HCT116 (cell line): ENCODE data around the gene ATP10B. TPM values are rescaled to one million over a fixed set of nuclear protein-coding genes. Genes with fewer than 3 reads are reported as not detected.

ENCODE experiments used
- ATAC-seq: fragments of 200-7000 bp; cut with Tn5 transposase; 2 replicates; pipeline ENCODE4 v1.9.1; 2020; ENCODE audit warnings: mild to moderate bottlenecking, moderate library complexity
- BruUV-seq: library from RNA; stranded (reverse); fragments of 400-500 nt; replicated peaks from 2 replicates; lab custom pipeline; 2021; lab: Mats Ljungman, UMichigan
- CTCF ChIA-PET: fragments of 300-600 bp; sonication (Branson Sonifier 250); formaldehyde crosslinking; loops from one replicate; lab custom pipeline; 2021; ENCODE audit warnings: antibody characterized with exemption; lab: Charles Lee
- POLR2A ChIA-PET: fragments of 300-600, 350-600 bp; sonication (Branson Sonifier 250); formaldehyde crosslinking; loops from one replicate; lab custom pipeline; 2021; ENCODE audit warnings: antibody characterized with exemption; lab: Charles Lee
- RAD21 ChIA-PET, 2 experiments: fragments of 300-600 bp; sonication (Branson Sonifier 250); formaldehyde crosslinking; loops; one replicate each; lab custom pipeline; 2023; ENCODE audit warnings: low total read pairs in 2 of 2; ENCODE audit not compliant: uncharacterized antibody in 2 of 2, unreplicated experiment in 2 of 2, low non-redundant PET in 1 of 2; lab: Charles Lee
- DNase-seq: peaks from one replicate; pipeline ENCODE4 v3.0.0-alpha.2; 2010; ENCODE audit warnings: low read depth, low spot score
- H2AFZ ChIP-seq: fragments of 200-600 bp; shearing (Covaris generic), sonication (generic); 2 replicates; pipeline ENCODE4 v1.6.1; 2017; ENCODE audit warnings: low read depth, mixed run types, mixed read lengths, antibody characterized with exemption, low read length; ENCODE audit not compliant: poor library complexity, severe bottlenecking
- H3K27ac ChIP-seq: 2 replicates; pipeline ENCODE4 v1.5.1; 2012; ENCODE audit warnings: low read depth, low read length
- H3K27me3 ChIP-seq: fragments of 200-600 bp; sonication (generic); 2 replicates; pipeline ENCODE4 v1.6.1; 2016; ENCODE audit warnings: mixed run types, low read length, mixed read lengths; ENCODE audit not compliant: insufficient read depth
- H3K36me3 ChIP-seq, 2 experiments: fragments of 200-500 bp in 1 of 2; fragments of 200-600 bp in 1 of 2; sonication (Bioruptor generic) in 1 of 2; sonication (generic) in 1 of 2; 2 replicates each; pipeline versions ENCODE4 v1.5.1 to v1.6.1; 2014 to 2016; ENCODE audit warnings: low read length in 2 of 2, inconsistent platforms in 1 of 2, mixed read lengths in 1 of 2, mixed run types in 1 of 2; ENCODE audit not compliant: insufficient read depth in 2 of 2, control insufficient read depth in 1 of 2
- H3K4me1 ChIP-seq, 2 experiments: fragments of 200-600 bp in 1 of 2; sonication (generic) in 1 of 2; 2 replicates each; pipeline versions ENCODE4 v1.5.1 to v1.6.1; 2012 to 2017; ENCODE audit warnings: low read length in 2 of 2, inconsistent platforms in 1 of 2, mild to moderate bottlenecking in 1 of 2, mixed read lengths in 1 of 2, mixed run types in 1 of 2, moderate library complexity in 1 of 2; ENCODE audit not compliant: insufficient read depth in 2 of 2, control insufficient read depth in 1 of 2
- H3K4me2 ChIP-seq: fragments of 200-600 bp; sonication (generic); 2 replicates; pipeline ENCODE4 v1.6.1; 2017; ENCODE audit warnings: mixed run types, low read length, mixed read lengths
- H3K4me3 ChIP-seq, 2 experiments: fragments of 200-600 bp in 1 of 2; sonication (generic) in 1 of 2; replicated peaks in 1 of 2; 2 replicates each; pipeline ENCODE4 v1.5.1; 2011 to 2016; ENCODE audit warnings: low read length in 2 of 2, control low read depth in 1 of 2, low read depth in 1 of 2, mild to moderate bottlenecking in 1 of 2, mixed read lengths in 1 of 2, mixed run types in 1 of 2
- H3K79me2 ChIP-seq: fragments of 200-600 bp; sonication (generic); 2 replicates; pipeline ENCODE4 v1.6.1; 2017; ENCODE audit warnings: mild to moderate bottlenecking, mixed run types, low read length, moderate library complexity, mixed read lengths; ENCODE audit not compliant: insufficient read depth
- H3K9ac ChIP-seq: fragments of 200-600 bp; sonication (generic); 2 replicates; pipeline ENCODE4 v1.6.1; 2016; ENCODE audit warnings: low read length, mixed read lengths
- H3K9me2 ChIP-seq: fragments of 200-600 bp; sonication (generic), shearing (Covaris generic); 2 replicates; pipeline ENCODE4 v1.6.1; 2017; ENCODE audit warnings: mixed run types, mild to moderate bottlenecking, moderate library complexity; ENCODE audit not compliant: insufficient read depth
- H3K9me3 ChIP-seq, 2 experiments: fragments of 200-500 bp in 1 of 2; fragments of 200-600 bp in 1 of 2; sonication (Bioruptor generic) in 1 of 2; sonication (generic) in 1 of 2; 2 replicates each; pipeline ENCODE4 v1.6.1; 2014 to 2017; ENCODE audit warnings: low read length in 2 of 2, mixed read lengths in 2 of 2, inconsistent platforms in 1 of 2, low read depth in 1 of 2, mild to moderate bottlenecking in 1 of 2, mixed run types in 1 of 2, moderate library complexity in 1 of 2; ENCODE audit not compliant: control insufficient read depth in 1 of 2, insufficient read depth in 1 of 2
- H4K20me1 ChIP-seq: fragments of 200-600 bp; sonication (generic), shearing (Covaris generic); 2 replicates; pipeline ENCODE4 v1.6.1; 2017; ENCODE audit warnings: mixed run types, mild to moderate bottlenecking, moderate library complexity; ENCODE audit not compliant: insufficient read depth
- ATF3 ChIP-seq: IDR thresholded peaks from 2 replicates; pipeline ENCODE4 v1.6.1; 2012
- CBX3 ChIP-seq: IDR thresholded peaks from 2 replicates; pipeline ENCODE4 v1.6.1; 2012; ENCODE audit warnings: low read depth
- CTCF ChIP-seq, 3 experiments: fragments of 200-600 bp in 1 of 3; sonication (generic) in 1 of 3; IDR thresholded peaks in 2 of 3; conservative IDR thresholded peaks in 1 of 3; 2 replicates each; pipeline ENCODE4 v1.5.1; 2012 to 2017; ENCODE audit warnings: low read depth in 2 of 3, low read length in 2 of 3, antibody characterized with exemption in 1 of 3, borderline replicate concordance in 1 of 3, control low read depth in 1 of 3, mild to moderate bottlenecking in 1 of 3, mixed read lengths in 1 of 3, mixed run types in 1 of 3, moderate library complexity in 1 of 3; ENCODE audit not compliant: insufficient read depth in 1 of 3
- EGR1 ChIP-seq: IDR thresholded peaks from 2 replicates; pipeline ENCODE4 v1.6.1; 2012; ENCODE audit warnings: low read depth
- EZH2 ChIP-seq: fragments of 200-600 bp; sonication (generic); IDR thresholded peaks from 2 replicates; pipeline ENCODE4 v1.6.1; 2017; ENCODE audit warnings: antibody characterized with exemption, mixed run types
- EZH2phosphoT487 ChIP-seq: fragments of 200-600 bp; IDR thresholded peaks from 2 replicates; pipeline ENCODE4 v1.6.1; 2018; ENCODE audit warnings: antibody characterized with exemption, borderline replicate concordance
- FOSL1 ChIP-seq: IDR thresholded peaks from 2 replicates; pipeline ENCODE4 v1.6.1; 2012; ENCODE audit warnings: low read depth
- POLR2AphosphoS5 ChIP-seq: IDR thresholded peaks from 2 replicates; pipeline ENCODE4 v1.6.1; 2011; ENCODE audit warnings: mild to moderate bottlenecking, low read depth, low read length, moderate library complexity
- RAD21 ChIP-seq: IDR thresholded peaks from 2 replicates; pipeline ENCODE4 v1.6.1; 2012; ENCODE audit warnings: low read depth, mild to moderate bottlenecking
- REST ChIP-seq: IDR thresholded peaks from 2 replicates; pipeline ENCODE4 v1.6.1; 2012; ENCODE audit warnings: low read depth
- SIN3A ChIP-seq: IDR thresholded peaks from 2 replicates; pipeline ENCODE4 v1.6.1; 2012; ENCODE audit warnings: low read depth
- SRF ChIP-seq: IDR thresholded peaks from 2 replicates; pipeline ENCODE4 v1.6.1; 2012; ENCODE audit warnings: low read depth
- TCF7L2 ChIP-seq: IDR thresholded peaks from 2 replicates; pipeline ENCODE4 v1.7.0; 2011; ENCODE audit warnings: borderline replicate concordance, inconsistent platforms; ENCODE audit not compliant: insufficient read depth, insufficient read length; ENCODE audit errors: extremely low read depth
- ZNF274 ChIP-seq: fragments of 200-500 bp; sonication (Bioruptor generic); IDR thresholded peaks from 2 replicates; pipeline ENCODE4 v1.6.1; 2014; ENCODE audit warnings: mild to moderate bottlenecking, low read depth, low read length, inconsistent platforms
- intact Hi-C: fragments of 100-400 bp; cut with micrococcal nuclease; formaldehyde crosslinking; loops from 2 replicates; pipeline ENCODE4 v1.10.0; 2022
- total RNA-seq: library from RNA; stranded (reverse); gene quantifications from one replicate; pipeline ENCODE4 v1.2.1, GENCODE V29; 2021; ENCODE audit not compliant: unreplicated experiment

ATP10B gene
- total RNA-seq, 1 experiment from 2014 or later = 0.07 TPM

- intact Hi-C loops = no loop called here
- no peak for TF ChIP-seq FOSL1
- TF ChIP-seq EZH2phosphoT487 = no peak
- TF ChIP-seq RAD21 = no peak
- Histone ChIP-seq H4K20me1 (no peaks in the 10 kb centered on the region), H3K79me2 (no peaks in the 10 kb centered on the region), H3K4me3 (no peak overlapping the region), H3K4me2 (no peak overlapping the region), H3K9me2 (no peaks in the 10 kb centered on the region), H3K27me3 (no peaks in the 10 kb centered on the region), H2AFZ (no peak overlapping the region), H3K27ac (no peak overlapping the region), H3K36me3 (no peaks in the 10 kb centered on the region), H3K9me3 (no peaks in the 10 kb centered on the region), H3K4me1 (no peaks in the 10 kb centered on the region), H3K9ac (no peak overlapping the region)
- RAD21 ChIA-PET = no interaction called here
- POLR2A ChIA-PET = no interaction called here
- ATAC-seq (no peak), DNase-seq (no peak)
- BruUV-seq = no TSS peak
- CTCF ChIA-PET = no interaction called here
Observed at GRCh38 chr5:160702311-160702803, 149.7 kb downstream of the ATP10B start.

- Histone ChIP-seq H3K4me3 (no peak overlapping the region), H3K4me2 (no peak overlapping the region), H3K4me1 (no peaks in the 10 kb centered on the region), H3K9me2 (no peaks in the 10 kb centered on the region), H4K20me1 (no peaks in the 10 kb centered on the region; the same call in 1 of the 2 replicates), H2AFZ (no peak overlapping the region), H3K9me3 (no peaks in the 10 kb centered on the region), H3K27ac (no peak overlapping the region), H3K36me3 (no peaks in the 10 kb centered on the region), H3K27me3 (no peaks in the 10 kb centered on the region), H3K9ac (no peak overlapping the region), H3K79me2 (no peaks in the 10 kb centered on the region)
- no peak for ATAC-seq
- RAD21 ChIA-PET = no interaction called here
- CTCF ChIA-PET = no interaction called here
- no peak for DNase-seq
- POLR2A ChIA-PET = no interaction called here
- BruUV-seq = no TSS peak
- intact Hi-C loops = no loop called here
- TF ChIP-seq ATF3 (no peak), EZH2phosphoT487 (no peak), EZH2 (no peak), CTCF (IDR thresholded peaks at IDR 0.05 in 2 of 3, conservative IDR thresholded peaks at IDR 0.05 in 1 of 3; ENCODE audit: borderline replicate concordance in 1 of 3, insufficient read depth in 1 of 3, low read depth in 2 of 3, low read length in 2 of 3) (no peak), CBX3 (no peak), RAD21 (no peak), SRF (no peak), REST (no peak), TCF7L2 (no peak), ZNF274 (no peak), SIN3A (no peak), EGR1 (no peak), POLR2AphosphoS5 (no peak)
Observed at GRCh38 chr5:160701403-160701802, 150.6 kb downstream of the ATP10B start.
